Measurements from ENCODE around the gene SRXN1. TPM values are rescaled to one million over a fixed set of nuclear protein-coding genes. Genes with fewer than 3 reads are reported as not detected.
"Not testable (repeated sequence)": the region's sequence is repeated elsewhere in the genome, so short reads cannot be mapped to it uniquely, and the experiment has no call there.

Gene SRXN1
- total RNA-seq, 1 donor from 2014 or later = 20.8 TPM

GRCh38 chr20:644692-645317 is 8.2 kb downstream of the SRXN1 start:
- Mint-ChIP-seq H3K4me1 (ENCODE audit: low read depth) (peaks cover 11% of the 10 kb centered on the region), H3K36me3 (ENCODE audit: low read depth) (peaks cover 14% of the 10 kb centered on the region), H3K27me3 (ENCODE audit: low read depth) (no peaks in the 10 kb centered on the region), H3K4me3 (ENCODE audit: unreplicated experiment) (no peak overlapping the region), H3K27ac (ENCODE audit: unreplicated experiment) (no peak overlapping the region), H3K9me3 (ENCODE audit: low read depth) (no peaks in the 10 kb centered on the region)
- DNase-seq (ENCODE audit: low spot score) = no peak
- TF ChIP-seq, protein P1, sequence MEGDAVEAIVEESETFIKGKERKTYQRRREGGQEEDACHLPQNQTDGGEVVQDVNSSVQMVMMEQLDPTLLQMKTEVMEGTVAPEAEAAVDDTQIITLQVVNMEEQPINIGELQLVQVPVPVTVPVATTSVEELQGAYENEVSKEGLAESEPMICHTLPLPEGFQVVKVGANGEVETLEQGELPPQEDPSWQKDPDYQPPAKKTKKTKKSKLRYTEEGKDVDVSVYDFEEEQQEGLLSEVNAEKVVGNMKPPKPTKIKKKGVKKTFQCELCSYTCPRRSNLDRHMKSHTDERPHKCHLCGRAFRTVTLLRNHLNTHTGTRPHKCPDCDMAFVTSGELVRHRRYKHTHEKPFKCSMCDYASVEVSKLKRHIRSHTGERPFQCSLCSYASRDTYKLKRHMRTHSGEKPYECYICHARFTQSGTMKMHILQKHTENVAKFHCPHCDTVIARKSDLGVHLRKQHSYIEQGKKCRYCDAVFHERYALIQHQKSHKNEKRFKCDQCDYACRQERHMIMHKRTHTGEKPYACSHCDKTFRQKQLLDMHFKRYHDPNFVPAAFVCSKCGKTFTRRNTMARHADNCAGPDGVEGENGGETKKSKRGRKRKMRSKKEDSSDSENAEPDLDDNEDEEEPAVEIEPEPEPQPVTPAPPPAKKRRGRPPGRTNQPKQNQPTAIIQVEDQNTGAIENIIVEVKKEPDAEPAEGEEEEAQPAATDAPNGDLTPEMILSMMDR (IDR thresholded peaks at IDR 0.05) = no peak

- DNase-seq (ENCODE audit: low spot score) = no peak
- H3K27ac Mint-ChIP-seq (ENCODE audit: unreplicated experiment) = no peak overlapping the region
- no peaks in the 10 kb centered on the region for H3K27me3 Mint-ChIP-seq (ENCODE audit: low read depth)
- peaks cover 11% of the 10 kb centered on the region for H3K4me1 Mint-ChIP-seq (ENCODE audit: low read depth)
- TF ChIP-seq, protein P1 (IDR thresholded peaks at IDR 0.05) = no peak
- no peaks in the 10 kb centered on the region for H3K36me3 Mint-ChIP-seq (ENCODE audit: low read depth)
- H3K4me3 Mint-ChIP-seq (ENCODE audit: unreplicated experiment) = peak overlapping the region; percentile 31
- no peaks in the 10 kb centered on the region for H3K9me3 Mint-ChIP-seq (ENCODE audit: low read depth)
Measured at GRCh38 chr20:642398-643174, 10.4 kb downstream of the SRXN1 start.

- peaks cover 11% of the 10 kb centered on the region for H3K4me1 Mint-ChIP-seq (ENCODE audit: low read depth)
- not testable (repeated sequence) for H3K9me3 Mint-ChIP-seq (ENCODE audit: low read depth); H3K36me3 Mint-ChIP-seq (ENCODE audit: low read depth); H3K4me3 Mint-ChIP-seq (ENCODE audit: unreplicated experiment); H3K27me3 Mint-ChIP-seq (ENCODE audit: low read depth); H3K27ac Mint-ChIP-seq (ENCODE audit: unreplicated experiment); DNase-seq (ENCODE audit: low spot score)
Measured at GRCh38 chr20:642013-642397, 11.0 kb downstream of the SRXN1 start.

GRCh38 chr20:641516-641875 is 11.5 kb downstream of the SRXN1 start:
- H3K27ac Mint-ChIP-seq (ENCODE audit: unreplicated experiment) = no peak overlapping the region
- peaks cover 11% of the 10 kb centered on the region for H3K4me1 Mint-ChIP-seq (ENCODE audit: low read depth)
- no peaks in the 10 kb centered on the region for H3K36me3 Mint-ChIP-seq (ENCODE audit: low read depth)
- DNase-seq (ENCODE audit: low spot score) = no peak
- no peaks in the 10 kb centered on the region for H3K9me3 Mint-ChIP-seq (ENCODE audit: low read depth)
- TF ChIP-seq, protein P1 (IDR thresholded peaks at IDR 0.05) = no peak
- no peaks in the 10 kb centered on the region for H3K27me3 Mint-ChIP-seq (ENCODE audit: low read depth)
- H3K4me3 Mint-ChIP-seq (ENCODE audit: unreplicated experiment) = peak overlapping the region; percentile 42

GRCh38 chr20:640674-641515 is 12.1 kb downstream of the SRXN1 start:
- TF ChIP-seq, protein P1 (IDR thresholded peaks at IDR 0.05) = no peak
- Mint-ChIP-seq H3K4me1 (ENCODE audit: low read depth) (peaks cover 9% of the 10 kb centered on the region), H3K4me3 (ENCODE audit: unreplicated experiment) (peak overlapping the region; percentile 42), H3K9me3 (ENCODE audit: low read depth) (no peaks in the 10 kb centered on the region), H3K27ac (ENCODE audit: unreplicated experiment) (no peak overlapping the region), H3K36me3 (ENCODE audit: low read depth) (no peaks in the 10 kb centered on the region), H3K27me3 (ENCODE audit: low read depth) (no peaks in the 10 kb centered on the region)
- no peak for DNase-seq (ENCODE audit: low spot score)
